Neural progenitor cell (in vitro differentiated cells): ENCODE measurements around the gene ANKRD53. TPM values are rescaled to one million over a fixed set of nuclear protein-coding genes. Genes with fewer than 3 reads are reported as not detected.
"Not testable (repeated sequence)": the region's sequence is repeated elsewhere in the genome, so short reads cannot be mapped to it uniquely, and the experiment has no call there.

ENCODE experiments used
- DNase-seq: peaks from one replicate; pipeline ENCODE4 v3.0.0-alpha.2; 2016; ENCODE audit warnings: low spot score
- H2AFZ ChIP-seq: fragments of 200-600 bp; sonication (generic); replicated peaks from 2 replicates; pipeline ENCODE4 v1.6.1; 2016; ENCODE audit warnings: antibody characterized with exemption
- H3F3A ChIP-seq: fragments of 200-600 bp; sonication (generic); 2 replicates; pipeline ENCODE4 v1.6.1; 2016; ENCODE audit warnings: antibody characterized with exemption, low read depth
- H3K27ac ChIP-seq: fragments of 200-600 bp; sonication (generic); 2 replicates; pipeline ENCODE4 v1.5.1; 2016; ENCODE audit warnings: mild to moderate bottlenecking
- H3K27me3 ChIP-seq: fragments of 200-600 bp; sonication (generic); 2 replicates; pipeline ENCODE4 v1.6.1; 2016; ENCODE audit warnings: mild to moderate bottlenecking, moderate library complexity
- H3K36me3 ChIP-seq: fragments of 200-600 bp; sonication (generic); 2 replicates; pipeline ENCODE4 v1.5.1; 2016
- H3K4me1 ChIP-seq: fragments of 200-600 bp; sonication (generic); 2 replicates; pipeline ENCODE4 v1.6.1; 2016; ENCODE audit warnings: mixed run types
- H3K4me2 ChIP-seq: fragments of 200-600 bp; sonication (generic); 2 replicates; pipeline ENCODE4 v1.6.1; 2016
- H3K4me3 ChIP-seq: fragments of 200-600 bp; sonication (generic); 2 replicates; pipeline ENCODE4 v1.5.1; 2016
- H3K79me2 ChIP-seq: fragments of 200-600 bp; sonication (generic); 2 replicates; pipeline ENCODE4 v1.6.1; 2016; ENCODE audit warnings: low read depth
- H3K9ac ChIP-seq: fragments of 200-600 bp; sonication (generic); 2 replicates; pipeline ENCODE4 v1.6.1; 2016
- H3K9me3 ChIP-seq: fragments of 200-600 bp; sonication (generic); 2 replicates; pipeline ENCODE4 v1.5.1; 2016; ENCODE audit warnings: low read depth
- H4K20me1 ChIP-seq: fragments of 200-600 bp; sonication (generic); 2 replicates; pipeline ENCODE4 v1.6.1; 2016; ENCODE audit warnings: low read depth
- H3K27ac Mint-ChIP-seq: 3 replicates; pipeline ENCODE4 v1.8.0; 2021; ENCODE audit warnings: mixed read lengths
- H3K27me3 Mint-ChIP-seq: 2 replicates; pipeline ENCODE4 v1.8.0; 2022; ENCODE audit warnings: low read depth, mild to moderate bottlenecking, inconsistent platforms, moderate library complexity, mixed read lengths; ENCODE audit not compliant: insufficient read depth
- H3K36me3 Mint-ChIP-seq: 3 replicates; pipeline ENCODE4 v1.8.0; 2021; ENCODE audit warnings: mixed read lengths
- H3K4me1 Mint-ChIP-seq: 3 replicates; pipeline ENCODE4 v1.8.0; 2021; ENCODE audit warnings: mixed read lengths
- H3K4me3 Mint-ChIP-seq: 3 replicates; pipeline ENCODE4 v1.8.0; 2021; ENCODE audit warnings: mild to moderate bottlenecking, moderate library complexity, mixed read lengths
- H3K9me3 Mint-ChIP-seq: 3 replicates; pipeline ENCODE4 v1.8.0; 2020; ENCODE audit warnings: mixed read lengths
- CTCF ChIP-seq: fragments of 200-600 bp; sonication (generic); IDR thresholded peaks from 2 replicates; pipeline ENCODE4 v1.5.1; 2017; ENCODE audit warnings: antibody characterized with exemption, mild to moderate bottlenecking
- EZH2 ChIP-seq: fragments of 200-600 bp; sonication (generic); IDR thresholded peaks from 2 replicates; pipeline ENCODE4 v1.6.1; 2017; ENCODE audit warnings: antibody characterized with exemption, mild to moderate bottlenecking, moderate library complexity
- EZH2phosphoT487 ChIP-seq: fragments of 200-600 bp; sonication (generic); IDR thresholded peaks from 2 replicates; pipeline ENCODE4 v1.6.1; 2017; ENCODE audit warnings: antibody characterized with exemption
- total RNA-seq: library from RNA; depleted of rRNA; stranded (reverse); fragments of >200 nt; gene quantifications from 2 replicates; pipeline ENCODE4 v1.2.3, GENCODE V29; 2015; ENCODE audit warnings: low replicate concordance

ANKRD53 gene
- total RNA-seq, 1 donor from 2014 or later, result not detected

GRCh38 chr2:70999362-70999761, 20.9 kb downstream of the ANKRD53 start:
- H3K36me3 Mint-ChIP-seq, result no peaks in the 10 kb centered on the region
- Histone ChIP-seq H3K4me2 (no peak overlapping the region), H3K27me3 (peaks cover 36% of the 10 kb centered on the region), H2AFZ (no peak overlapping the region), H3F3A (peaks cover 30% of the 10 kb centered on the region), H3K9ac (no peak overlapping the region), H3K4me1 (peaks cover 18% of the 10 kb centered on the region), H3K27ac (no peak overlapping the region), H3K36me3 (no peaks in the 10 kb centered on the region), H4K20me1 (peaks cover 1% of the 10 kb centered on the region), H3K4me3 (no peak overlapping the region), H3K9me3 (no peaks in the 10 kb centered on the region), H3K79me2 (peaks cover 2% of the 10 kb centered on the region)
- peaks cover 20% of the 10 kb centered on the region for H3K4me1 Mint-ChIP-seq
- H3K27ac Mint-ChIP-seq, result no peak overlapping the region
- no peak overlapping the region for H3K4me3 Mint-ChIP-seq
- DNase-seq, result no peak
- peaks cover 4% of the 10 kb centered on the region for H3K27me3 Mint-ChIP-seq
- H3K9me3 Mint-ChIP-seq, result no peaks in the 10 kb centered on the region
- TF ChIP-seq EZH2phosphoT487, result no peak
- TF ChIP-seq EZH2, result no peak

GRCh38 chr2:70999931-71000330, 21.5 kb downstream of the ANKRD53 start:
- H3K27ac ChIP-seq, H3K79me2 ChIP-seq, H3K9me3 Mint-ChIP-seq, H3K4me3 Mint-ChIP-seq, H3K9ac ChIP-seq, H3K4me3 ChIP-seq, H3K27me3 Mint-ChIP-seq, H4K20me1 ChIP-seq, H3K9me3 ChIP-seq, DNase-seq, H3K36me3 Mint-ChIP-seq, H3K4me2 ChIP-seq, H3K36me3 ChIP-seq, H2AFZ ChIP-seq, H3K27ac Mint-ChIP-seq: not testable (repeated sequence)
- peaks cover 36% of the 10 kb centered on the region for H3K27me3 ChIP-seq
- H3K4me1 Mint-ChIP-seq, result peaks cover 20% of the 10 kb centered on the region
- H3F3A ChIP-seq, result peaks cover 28% of the 10 kb centered on the region
- H3K4me1 ChIP-seq, result peaks cover 18% of the 10 kb centered on the region

DNA sequence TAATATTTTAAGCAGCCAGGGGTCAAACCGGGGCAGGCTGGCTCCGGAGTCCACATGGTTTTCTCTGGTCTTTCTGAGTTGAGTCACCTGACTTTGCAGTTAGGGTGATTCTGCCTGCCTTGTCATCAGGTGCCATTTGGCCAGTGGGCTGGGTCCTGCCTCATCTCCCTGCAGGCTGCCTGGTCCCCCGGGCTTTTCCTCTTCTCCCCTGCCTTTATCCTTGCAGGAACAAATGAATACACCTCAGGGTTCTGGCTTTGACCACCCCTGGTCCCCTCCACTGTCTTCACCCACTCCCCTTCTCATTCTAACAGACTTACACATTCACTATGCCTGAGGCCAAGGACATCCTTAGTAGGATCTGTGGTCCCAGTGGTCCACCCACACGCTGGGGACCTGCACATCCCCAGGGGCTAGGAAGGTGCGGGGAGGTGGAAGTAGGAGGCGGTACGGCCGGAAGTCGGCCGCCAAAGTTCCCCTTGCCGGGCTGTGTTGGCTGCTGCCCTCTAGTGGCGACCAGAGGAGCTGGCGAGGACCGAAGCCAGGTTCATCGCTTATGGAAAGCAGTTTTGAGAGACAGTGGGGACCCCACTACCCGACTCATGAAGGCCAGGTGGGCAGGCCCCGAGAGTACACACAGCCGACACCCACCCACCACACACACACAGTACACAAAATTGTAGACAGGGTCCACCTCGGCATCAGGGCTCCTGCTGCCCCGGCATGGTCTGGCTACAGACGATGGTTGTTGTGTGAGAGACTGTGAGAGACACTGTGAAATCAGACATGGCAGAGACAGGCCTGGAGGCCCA, 22.6 kb downstream of the ANKRD53 start:
- Mint-ChIP-seq H3K36me3 (no peaks in the 10 kb centered on the region), H3K27me3 (peaks cover 5% of the 10 kb centered on the region), H3K9me3 (no peaks in the 10 kb centered on the region), H3K27ac (no peak overlapping the region), H3K4me1 (peaks cover 20% of the 10 kb centered on the region), H3K4me3 (peak overlapping the region; percentile 73)
- Histone ChIP-seq H4K20me1 (no peaks in the 10 kb centered on the region), H3K4me3 (no peak overlapping the region), H3K9ac (no peak overlapping the region), H3K4me2 (peak overlapping the region; percentile 78), H3K27me3 (peaks cover 31% of the 10 kb centered on the region), H3K27ac (no peak overlapping the region), H3K4me1 (peaks cover 18% of the 10 kb centered on the region), H2AFZ (peak overlapping the region; percentile 99), H3K9me3 (no peaks in the 10 kb centered on the region), H3K79me2 (no peaks in the 10 kb centered on the region), H3F3A (peaks cover 18% of the 10 kb centered on the region), H3K36me3 (no peaks in the 10 kb centered on the region)
- DNase-seq, result peak; percentile 72
- TF ChIP-seq EZH2phosphoT487, result no peak
- TF ChIP-seq CTCF, result peak; percentile 84

- Histone ChIP-seq H3K4me3 (peak overlapping the region; percentile 37), H3K9ac (no peak overlapping the region), H4K20me1 (no peaks in the 10 kb centered on the region), H3K27me3 (peaks cover 29% of the 10 kb centered on the region), H3K4me2 (peak overlapping the region; percentile 78), H3K4me1 (peaks cover 18% of the 10 kb centered on the region), H3K27ac (no peak overlapping the region), H2AFZ (peak overlapping the region; percentile 99), H3F3A (peaks cover 18% of the 10 kb centered on the region), H3K79me2 (no peaks in the 10 kb centered on the region), H3K36me3 (no peaks in the 10 kb centered on the region), H3K9me3 (no peaks in the 10 kb centered on the region)
- Mint-ChIP-seq H3K27me3 (peaks cover 5% of the 10 kb centered on the region), H3K4me3 (peak overlapping the region; percentile 68), H3K9me3 (no peaks in the 10 kb centered on the region), H3K36me3 (no peaks in the 10 kb centered on the region), H3K27ac (peak overlapping the region; percentile 78), H3K4me1 (peaks cover 20% of the 10 kb centered on the region)
- no peak for TF ChIP-seq CTCF
- TF ChIP-seq EZH2, result no peak
- TF ChIP-seq EZH2phosphoT487, result no peak
- peak; percentile 15 for DNase-seq
Measured at GRCh38 chr2:71001592-71001927, 23.1 kb downstream of the ANKRD53 start.
